Limb (tissue), 2 donors: Measurements from ENCODE around the gene SOCS6.
"Not testable (repeated sequence)": the region's sequence is repeated elsewhere in the genome, so short reads cannot be mapped to it uniquely, and the experiment has no call there.

Experiments used
- DNase-seq, 2 donors: peaks; one replicate each; pipeline ENCODE4 v3.0.0-alpha.2; 2016; ENCODE audit errors: extremely low spot score in 2 of 2

SOCS6 gene

GRCh38 chr18:70322928-70323327 is 34.1 kb downstream of the SOCS6 start:
- DNase-seq = no peak

- DNase-seq = no peak
Observed at GRCh38 chr18:70324897-70325296, 36.1 kb downstream of the SOCS6 start.

GRCh38 chr18:70326255-70326654 is 37.4 kb downstream of the SOCS6 start:
- DNase-seq = no peak

GRCh38 chr18:70328169-70328568 is 39.3 kb downstream of the SOCS6 start:
- no peak for DNase-seq

GRCh38 chr18:70329071-70329470 is 40.2 kb downstream of the SOCS6 start:
- no peak for DNase-seq

GRCh38 chr18:70330887-70331286 is 42.0 kb downstream of the SOCS6 start:
- no peak for DNase-seq

- no peak for DNase-seq
Observed at GRCh38 chr18:70331456-70332097, 42.7 kb downstream of the SOCS6 start.

GRCh38 chr18:70332694-70333093 is 43.8 kb downstream of the SOCS6 start:
- DNase-seq = no peak

GRCh38 chr18:70333316-70333715 is 44.5 kb downstream of the SOCS6 start:
- no peak for DNase-seq

- DNase-seq = no peak
Observed at GRCh38 chr18:70333757-70334156, 44.9 kb downstream of the SOCS6 start.

GRCh38 chr18:70334264-70334663 is 45.4 kb downstream of the SOCS6 start:
- DNase-seq = no peak

GRCh38 chr18:70334728-70335329 is 46.0 kb downstream of the SOCS6 start:
- no peak for DNase-seq

GRCh38 chr18:70335892-70336726 is 47.3 kb downstream of the SOCS6 start:
- no peak for DNase-seq

- no peak for DNase-seq
Observed at GRCh38 chr18:70337139-70337972, 48.5 kb downstream of the SOCS6 start.

- DNase-seq = no peak
Observed at GRCh38 chr18:70338890-70339289, 50.0 kb downstream of the SOCS6 start.

GRCh38 chr18:70339915-70340314 is 51.1 kb downstream of the SOCS6 start:
- DNase-seq = no peak

GRCh38 chr18:70348481-70348880 is 59.6 kb downstream of the SOCS6 start:
- DNase-seq = not testable (repeated sequence)

GRCh38 chr18:70349316-70349715 is 60.5 kb downstream of the SOCS6 start:
- no peak for DNase-seq

GRCh38 chr18:70354080-70354479 is 65.2 kb downstream of the SOCS6 start:
- no peak for DNase-seq

- DNase-seq = no peak
Observed at GRCh38 chr18:70354771-70355170, 65.9 kb downstream of the SOCS6 start.

- no peak for DNase-seq
Observed at GRCh38 chr18:70355620-70356385, 67.0 kb downstream of the SOCS6 start.
